Lower leg skin (tissue), 3 donors: ENCODE measurements around the gene POP4.

Experiments used
- CTCF ChIP-seq, 3 donors: fragments of 450-650 bp; IDR thresholded peaks; one replicate each; pipeline ENCODE4 v1.5.1; 2016; ENCODE audit warnings: antibody characterized with exemption in 3 of 3, mild to moderate bottlenecking in 3 of 3, moderate library complexity in 2 of 3
- POLR2A ChIP-seq, 2 donors: fragments of 450-650 bp; IDR thresholded peaks; one replicate each; pipeline ENCODE4 v1.6.1; 2016 to 2017; ENCODE audit warnings: antibody characterized with exemption in 2 of 2, mild to moderate bottlenecking in 1 of 2, moderate library complexity in 1 of 2

GRCh38 chr19:29629836-29630534, 23.9 kb downstream of the POP4 start:
- TF ChIP-seq POLR2A (IDR thresholded peaks at IDR 0.05) = no peak
- TF ChIP-seq CTCF (IDR thresholded peaks at IDR 0.05) = no peak
